HepG2 (cell line): ENCODE data around the gene MOSPD2. TPM values are rescaled to one million over a fixed set of nuclear protein-coding genes. Genes with fewer than 3 reads are reported as not detected.

Source experiments
- ATAC-seq: fragments of 200-7000 bp; cut with Tn5 transposase; 3 replicates; pipeline ENCODE4 v1.9.1; 2020; ENCODE audit warnings: mild to moderate bottlenecking, moderate library complexity
- BruUV-seq: library from RNA; stranded (reverse); fragments of 400-500 nt; replicated peaks from 2 replicates; lab custom pipeline; 2021; lab: Mats Ljungman, UMichigan
- CTCF ChIA-PET: fragments of 300-600 bp; formaldehyde crosslinking; extraction: SDS; loops from one replicate; lab custom pipeline; 2021; ENCODE audit warnings: low total read pairs, inconsistent platforms, low intra/inter-chr PET ratio; lab: Yijun Ruan, JAX
- POLR2A ChIA-PET: fragments of 350-600 bp; sonication (Branson Sonifier 250); formaldehyde crosslinking; loops from one replicate; lab custom pipeline; 2020; ENCODE audit warnings: antibody characterized with exemption, inconsistent platforms; lab: Yijun Ruan, JAX
- DNase-seq: peaks from one replicate; pipeline ENCODE4 v3.0.0-alpha.2; 2015; ENCODE audit warnings: low spot score
- FAIRE-seq: peaks from 3 replicates; lab custom pipeline; 2011; peaks lifted over from hg19 to GRCh38; lab: Jason Lieb, UNC
- H2AFZ ChIP-seq: one replicate; pipeline ENCODE4 v1.6.1; 2011; ENCODE audit warnings: low read length, inconsistent platforms
- H3K27ac ChIP-seq: fragments of 300-600 bp; 3 replicates; pipeline ENCODE4 v1.8.0; 2011; ENCODE audit warnings: mixed run types, mild to moderate bottlenecking, mixed read lengths, low read length, inconsistent platforms; ENCODE audit not compliant: insufficient read depth; ENCODE audit errors: extremely low read length
- H3K27me3 ChIP-seq, 2 experiments: fragments of 200-600 bp in 1 of 2; 2 replicates in 1 of 2; 3 replicates in 1 of 2; pipeline versions ENCODE4 v1.6.0 to v1.8.0; 2011; ENCODE audit warnings: low read length in 2 of 2, mild to moderate bottlenecking in 2 of 2, moderate library complexity in 2 of 2, inconsistent platforms in 1 of 2; ENCODE audit not compliant: insufficient read depth in 2 of 2, control insufficient read depth in 1 of 2
- H3K36me3 ChIP-seq, 2 experiments: fragments of 200-600 bp in 1 of 2; replicated peaks in 1 of 2; 2 replicates in 1 of 2; 3 replicates in 1 of 2; pipeline versions ENCODE4 v1.5.1 to v1.8.0; 2011; ENCODE audit warnings: low read length in 2 of 2, inconsistent platforms in 1 of 2; ENCODE audit not compliant: insufficient read depth in 2 of 2, control insufficient read depth in 1 of 2
- H3K4me1 ChIP-seq: 2 replicates; pipeline ENCODE4 v1.5.1; 2012; ENCODE audit warnings: low read length, inconsistent platforms; ENCODE audit not compliant: insufficient read depth
- H3K4me2 ChIP-seq: 2 replicates; pipeline ENCODE4 v1.6.0; 2011; ENCODE audit warnings: low read depth, low read length, inconsistent platforms
- H3K4me3 ChIP-seq, 3 experiments: fragments of 200-600 bp in 1 of 3; sonication (generic), shearing (Covaris generic) in 1 of 3; replicated peaks in 1 of 3; 2 replicates each; pipeline ENCODE4 v1.5.1; 2011 to 2016; ENCODE audit warnings: low read length in 3 of 3, inconsistent platforms in 2 of 3, low read depth in 2 of 3, mild to moderate bottlenecking in 2 of 3, control low read depth in 1 of 3, mixed read lengths in 1 of 3; ENCODE audit not compliant: insufficient read depth in 1 of 3
- H3K79me2 ChIP-seq: one replicate; pipeline ENCODE4 v1.6.1; 2011; ENCODE audit warnings: low read length, inconsistent platforms; ENCODE audit not compliant: insufficient read depth
- H3K9ac ChIP-seq: 2 replicates; pipeline ENCODE4 v1.6.0; 2011; ENCODE audit warnings: mild to moderate bottlenecking, low read depth, low read length, inconsistent platforms; ENCODE audit not compliant: insufficient read depth
- H3K9me3 ChIP-seq: 2 replicates; pipeline ENCODE4 v1.5.1; 2012; ENCODE audit warnings: mild to moderate bottlenecking, low read length
- H4K20me1 ChIP-seq: 2 replicates; pipeline ENCODE4 v1.6.0; 2011; ENCODE audit warnings: inconsistent platforms, mild to moderate bottlenecking, low read length, moderate library complexity; ENCODE audit not compliant: insufficient read depth
- ASH2L ChIP-seq: fragments of 300-600, 200-600 bp; sonication (generic); IDR thresholded peaks from 2 replicates; pipeline ENCODE4 v1.7.0; 2017; ENCODE audit warnings: low read depth, mild to moderate bottlenecking, moderate library complexity, mixed read lengths, low read length; ENCODE audit not compliant: insufficient read length
- ETV5 ChIP-seq: IDR thresholded peaks from 2 replicates; pipeline ENCODE4 v1.6.1; 2018; ENCODE audit warnings: missing biosample characterization, missing genetic modification reagents, inconsistent platforms, borderline replicate concordance
- KDM5A ChIP-seq: fragments of 200-600 bp; sonication (generic); IDR thresholded peaks from 2 replicates; pipeline ENCODE4 v1.7.0; 2018; ENCODE audit warnings: antibody characterized with exemption, mild to moderate bottlenecking, low read length, borderline replicate concordance
- KLF11 ChIP-seq: IDR thresholded peaks from 2 replicates; pipeline ENCODE4 v1.6.1; 2016; ENCODE audit warnings: missing compliant biosample characterization
- NFIB ChIP-seq: sonication (generic); formaldehyde crosslinking; IDR thresholded peaks from 2 replicates; pipeline ENCODE4 v1.9.0; 2021; ENCODE audit warnings: missing genetic modification reagents, mild to moderate bottlenecking, borderline replicate concordance
- REST ChIP-seq, 2 experiments: IDR thresholded peaks; 2 replicates each; pipeline ENCODE4 v1.6.1; 2011 to 2012; ENCODE audit warnings: low read length in 2 of 2, borderline replicate concordance in 1 of 2, low read depth in 1 of 2, mild to moderate bottlenecking in 1 of 2, moderate library complexity in 1 of 2
- SNAI1 ChIP-seq: sonication (generic); formaldehyde crosslinking; IDR thresholded peaks from 2 replicates; pipeline ENCODE4 v1.5.0; 2020; ENCODE audit warnings: mild to moderate bottlenecking, missing genetic modification reagents, borderline replicate concordance
- SNAPC2 ChIP-seq: sonication (generic); formaldehyde crosslinking; IDR thresholded peaks from 2 replicates; pipeline ENCODE4 v1.8.1; 2022; ENCODE audit warnings: mild to moderate bottlenecking, missing genetic modification reagents
- ZBTB7A ChIP-seq: sonication (generic); formaldehyde crosslinking; IDR thresholded peaks from 2 replicates; pipeline ENCODE4 v1.8.0; 2022; ENCODE audit warnings: mild to moderate bottlenecking, missing genetic modification reagents
- ZNF10 ChIP-seq: sonication (generic); formaldehyde crosslinking; IDR thresholded peaks from 2 replicates; pipeline ENCODE4 v1.4.0; 2020; ENCODE audit warnings: mild to moderate bottlenecking, low read depth, missing genetic modification reagents, borderline replicate concordance
- ZNF446 ChIP-seq: sonication (generic); formaldehyde crosslinking; IDR thresholded peaks from 2 replicates; pipeline ENCODE4 v1.5.0; 2020; ENCODE audit warnings: mild to moderate bottlenecking, missing genetic modification reagents
- ZNF484 ChIP-seq: sonication (generic); formaldehyde crosslinking; IDR thresholded peaks from 2 replicates; pipeline ENCODE4 v1.5.1; 2020; ENCODE audit warnings: mild to moderate bottlenecking, low read depth, missing genetic modification reagents, borderline replicate concordance
- ZNF609 ChIP-seq: sonication (generic); formaldehyde crosslinking; IDR thresholded peaks from 2 replicates; pipeline ENCODE4 v1.4.0; 2020; ENCODE audit warnings: mild to moderate bottlenecking, missing genetic modification reagents, borderline replicate concordance
- WGBS: methylation state at CpG from one replicate; pipeline ENCODE4 v1.1.6; 2017; ENCODE audit warnings: low lambda C conversion rate; 5-methylcytosine and 5-hydroxymethylcytosine counted together
- in situ Hi-C: cut with HindIII; loops from 2 replicates; pipeline ENCODE4 v1.10.0; 2017; ENCODE audit warnings: low pct_unique_long_range_greater_than_20kb; ENCODE audit not compliant: extremely low pct_ligation_motif_present
- intact Hi-C: fragments of 100-400 bp; cut with micrococcal nuclease; formaldehyde crosslinking; loops from one replicate; pipeline ENCODE4 v1.10.0; 2022; ENCODE audit not compliant: unreplicated experiment
- polyA plus RNA-seq, 8 experiments: library from polyadenylated mRNA; depleted of rRNA in 3 of 8; stranded (reverse) in 7 of 8; unstranded in 1 of 8; fragments of >200 nt; fragmentation: Illumina TruSeq in 4 of 8; extraction: Trizol in 4 of 8; gene quantifications; 2 replicates each; pipeline versions ENCODE4 v1.2.1 to v1.2.3, GENCODE V29; 2011 to 2016; ENCODE audit warnings: low read depth in 4 of 8, missing spikeins in 1 of 8, mixed read lengths in 1 of 8; ENCODE audit not compliant: insufficient read depth in 1 of 8
- total RNA-seq, 5 experiments: library from RNA; depleted of rRNA; stranded (reverse); fragments of >200 nt; fragmentation: Illumina TruSeq; extraction: Trizol; gene quantifications; 2 replicates each; pipeline ENCODE4 v1.2.3, GENCODE V29; 2016; ENCODE audit warnings: low read depth in 1 of 5

The MOSPD2 gene
- total and polyA plus RNA-seq, 2 of the 13 experiments (the other 11 are each of a cell fraction or from before 2014, with no cell fraction given), result 4.8 to 7.0 TPM

GRCh38 chrX:14884714-14885113 lies 11.5 kb downstream of the MOSPD2 start:
- H3K9me3 ChIP-seq, result no peaks in the 10 kb centered on the region
- POLR2A ChIA-PET, result no interaction called here
- ATAC-seq, result no peak
- H2AFZ ChIP-seq, result no peak overlapping the region
- no peak overlapping the region for H3K9ac ChIP-seq
- no peaks in the 10 kb centered on the region for H3K4me1 ChIP-seq
- no peaks in the 10 kb centered on the region for H4K20me1 ChIP-seq
- H3K79me2 ChIP-seq, result no peaks in the 10 kb centered on the region
- H3K27me3 ChIP-seq, result no peaks in the 10 kb centered on the region
- no TSS peak for BruUV-seq
- DNase-seq, result no peak
- no peak overlapping the region for H3K4me3 ChIP-seq
- no peaks in the 10 kb centered on the region for H3K36me3 ChIP-seq
- in situ Hi-C loops, result no loop called here
- no peak overlapping the region for H3K27ac ChIP-seq
- WGBS, result 85% methylated on average over 1 of the region's 1 CpG
- H3K4me2 ChIP-seq, result no peak overlapping the region
- CTCF ChIA-PET, result no interaction called here
- intact Hi-C loops, result no loop called here
- FAIRE-seq, result no peak
- TF ChIP-seq ZNF446 (CRISPR knock-in tag) (no peak), ZNF484 (CRISPR knock-in tag) (no peak), ZNF10 (CRISPR knock-in tag) (no peak), KLF11 (CRISPR knock-in tag) (no peak), REST (IDR thresholded peaks at IDR 0.05; ENCODE audit: borderline replicate concordance in 1 of 2, low read depth in 1 of 2, low read length in 2 of 2) (no peak), SNAI1 (CRISPR knock-in tag) (no peak), KDM5A (no peak), ETV5 (CRISPR knock-in tag) (no peak), NFIB (CRISPR knock-in tag) (no peak), ZNF609 (CRISPR knock-in tag) (no peak), ASH2L (no peak), ZBTB7A (CRISPR knock-in tag) (no peak), SNAPC2 (CRISPR knock-in tag) (no peak)
